G401.6 (cell line): Measurements from ENCODE around the gene TTLL3.
A peak's percentile ranks its signal among the peaks of the same experiment; 100 is the strongest.
"Not testable (repeated sequence)": the region's sequence is repeated elsewhere in the genome, so short reads cannot be mapped to it uniquely, and the experiment has no call there.

Source experiments
- FAIRE-seq: peaks from 2 replicates; lab custom pipeline; 2012; peaks lifted over from hg19 to GRCh38; lab: Jason Lieb, UNC

Gene TTLL3

GRCh38 chr3:9843715-9844438, 33.8 kb downstream of the TTLL3 start, which contains the start of gene RPUSD3:
Gene RPUSD3 (minus strand): TSS chr3:9844008. CDS start chr3:9843990, 18 bp downstream.
- FAIRE-seq: peak; percentile 89

GRCh38 chr3:9846231-9846630, 36.2 kb downstream of the TTLL3 start:
- no peak for FAIRE-seq

GRCh38 chr3:9846931-9847488, 36.9 kb downstream of the TTLL3 start:
- FAIRE-seq: no peak

- not testable (repeated sequence) for FAIRE-seq
These were observed 37.8 kb downstream of the TTLL3 start for GRCh38 chr3:9847870-9848269.

GRCh38 chr3:9848860-9849259, 38.8 kb downstream of the TTLL3 start:
- FAIRE-seq: peak; percentile 50

- not testable (repeated sequence) for FAIRE-seq
These were observed 41.3 kb downstream of the TTLL3 start for GRCh38 chr3:9851383-9851782.

- not testable (repeated sequence) for FAIRE-seq
These were observed 41.9 kb downstream of the TTLL3 start for GRCh38 chr3:9851926-9852325.

GRCh38 chr3:9852528-9852927, 42.5 kb downstream of the TTLL3 start:
- FAIRE-seq: no peak

GRCh38 chr3:9854291-9854940, 44.4 kb downstream of the TTLL3 start:
- FAIRE-seq: not testable (repeated sequence)

- FAIRE-seq: no peak
These were observed 45.5 kb downstream of the TTLL3 start for GRCh38 chr3:9855594-9855993.

GRCh38 chr3:9859530-9860025, 49.5 kb downstream of the TTLL3 start:
- FAIRE-seq: no peak

GRCh38 chr3:9861201-9861600, 51.1 kb downstream of the TTLL3 start:
- FAIRE-seq: no peak

GRCh38 chr3:9861626-9862130, 51.6 kb downstream of the TTLL3 start:
- no peak for FAIRE-seq

- no peak for FAIRE-seq
These were observed 52.5 kb downstream of the TTLL3 start for GRCh38 chr3:9862391-9863057.

GRCh38 chr3:9863058-9863772, 53.2 kb downstream of the TTLL3 start:
- FAIRE-seq: no peak

- no peak for FAIRE-seq
These were observed 54.3 kb downstream of the TTLL3 start for GRCh38 chr3:9864200-9864927.

GRCh38 chr3:9865125-9865637, 55.1 kb downstream of the TTLL3 start:
- FAIRE-seq: not testable (repeated sequence)

- no peak for FAIRE-seq
These were observed 56.6 kb downstream of the TTLL3 start for GRCh38 chr3:9866639-9867038.

GRCh38 chr3:9867106-9867505, 57.0 kb downstream of the TTLL3 start:
- no peak for FAIRE-seq

- no peak for FAIRE-seq
These were observed 59.9 kb downstream of the TTLL3 start for GRCh38 chr3:9869955-9870354.

GRCh38 chr3:9870978-9871377, 60.9 kb downstream of the TTLL3 start:
- FAIRE-seq: no peak
